Measurements from ENCODE around the gene ERBB4.
"Not testable (repeated sequence)": the region's sequence is repeated elsewhere in the genome, so short reads cannot be mapped to it uniquely, and the experiment has no call there.

GRCh38 chr2:212106536-212106935 is 432.1 kb downstream of the ERBB4 start:
- not testable (repeated sequence) for TF ChIP-seq ZFP30 (CRISPR knock-in tag; IDR thresholded peaks at IDR 0.05); OSR1 (CRISPR knock-in tag; IDR thresholded peaks at IDR 0.05); ZNF70 (CRISPR knock-in tag; IDR thresholded peaks at IDR 0.05); RARB (CRISPR knock-in tag; IDR thresholded peaks at IDR 0.05); ZNF8 (CRISPR knock-in tag; IDR thresholded peaks at IDR 0.05); TOX (CRISPR knock-in tag; IDR thresholded peaks at IDR 0.05; ENCODE audit: borderline replicate concordance); TSHZ2 (CRISPR knock-in tag; IDR thresholded peaks at IDR 0.05); ISL1 (CRISPR knock-in tag; IDR thresholded peaks at IDR 0.05)

All from SK-N-SH treated with all-trans-retinoic acid at 6 μM for 48 hours (cell line).